Hepatocyte (in vitro differentiated cells): ENCODE data around the gene MAG.

Experiments used
- EZH2 ChIP-seq: fragments of 200-600 bp; sonication (generic); IDR thresholded peaks from 2 replicates; pipeline ENCODE4 v1.6.1; 2016; ENCODE audit warnings: antibody characterized with exemption, mild to moderate bottlenecking, borderline replicate concordance
- EZH2phosphoT487 ChIP-seq: fragments of 200-600 bp; sonication (generic); IDR thresholded peaks from one replicate; pipeline ENCODE4 v1.6.1; 2018; ENCODE audit warnings: antibody characterized with exemption, mild to moderate bottlenecking, low read depth, moderate library complexity; ENCODE audit not compliant: unreplicated experiment, severe bottlenecking
- TF ChIP-seq, protein P1 (sequence below): fragments of 200-600 bp; sonication (generic); IDR thresholded peaks from 2 replicates; pipeline ENCODE4 v1.5.1; 2016; ENCODE audit warnings: antibody characterized with exemption, mild to moderate bottlenecking; ENCODE audit not compliant: poor library complexity

DNA sequence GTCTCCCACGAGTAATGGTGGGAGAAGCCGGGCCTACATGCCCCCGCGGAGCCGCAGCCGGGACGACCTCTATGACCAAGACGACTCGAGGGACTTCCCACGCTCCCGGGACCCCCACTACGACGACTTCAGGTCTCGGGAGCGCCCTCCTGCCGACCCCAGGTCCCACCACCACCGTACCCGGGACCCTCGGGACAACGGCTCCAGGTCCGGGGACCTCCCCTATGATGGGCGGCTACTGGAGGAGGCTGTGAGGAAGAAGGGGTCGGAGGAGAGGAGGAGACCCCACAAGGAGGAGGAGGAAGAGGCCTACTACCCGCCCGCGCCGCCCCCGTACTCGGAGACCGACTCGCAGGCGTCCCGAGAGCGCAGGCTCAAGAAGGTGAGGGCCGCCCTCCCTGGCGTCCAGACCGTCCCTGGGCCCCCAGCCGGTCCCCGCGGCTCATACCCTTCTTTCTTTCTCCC is 24.6 kb upstream of the MAG start:
- TF ChIP-seq, protein P1, sequence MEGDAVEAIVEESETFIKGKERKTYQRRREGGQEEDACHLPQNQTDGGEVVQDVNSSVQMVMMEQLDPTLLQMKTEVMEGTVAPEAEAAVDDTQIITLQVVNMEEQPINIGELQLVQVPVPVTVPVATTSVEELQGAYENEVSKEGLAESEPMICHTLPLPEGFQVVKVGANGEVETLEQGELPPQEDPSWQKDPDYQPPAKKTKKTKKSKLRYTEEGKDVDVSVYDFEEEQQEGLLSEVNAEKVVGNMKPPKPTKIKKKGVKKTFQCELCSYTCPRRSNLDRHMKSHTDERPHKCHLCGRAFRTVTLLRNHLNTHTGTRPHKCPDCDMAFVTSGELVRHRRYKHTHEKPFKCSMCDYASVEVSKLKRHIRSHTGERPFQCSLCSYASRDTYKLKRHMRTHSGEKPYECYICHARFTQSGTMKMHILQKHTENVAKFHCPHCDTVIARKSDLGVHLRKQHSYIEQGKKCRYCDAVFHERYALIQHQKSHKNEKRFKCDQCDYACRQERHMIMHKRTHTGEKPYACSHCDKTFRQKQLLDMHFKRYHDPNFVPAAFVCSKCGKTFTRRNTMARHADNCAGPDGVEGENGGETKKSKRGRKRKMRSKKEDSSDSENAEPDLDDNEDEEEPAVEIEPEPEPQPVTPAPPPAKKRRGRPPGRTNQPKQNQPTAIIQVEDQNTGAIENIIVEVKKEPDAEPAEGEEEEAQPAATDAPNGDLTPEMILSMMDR: no peak
- TF ChIP-seq EZH2phosphoT487: no peak
- TF ChIP-seq EZH2: no peak
